ENCODE results near the gene BRIX1. TPM values are rescaled to one million over a fixed set of nuclear protein-coding genes. Genes with fewer than 3 reads are reported as not detected.

Gene BRIX1
- total and polyA plus RNA-seq, 9 of the 15 experiments (the other 6 are each of a cell fraction or from before 2014, with no cell fraction given), result 115 to 193 (median 159) TPM

DNA sequence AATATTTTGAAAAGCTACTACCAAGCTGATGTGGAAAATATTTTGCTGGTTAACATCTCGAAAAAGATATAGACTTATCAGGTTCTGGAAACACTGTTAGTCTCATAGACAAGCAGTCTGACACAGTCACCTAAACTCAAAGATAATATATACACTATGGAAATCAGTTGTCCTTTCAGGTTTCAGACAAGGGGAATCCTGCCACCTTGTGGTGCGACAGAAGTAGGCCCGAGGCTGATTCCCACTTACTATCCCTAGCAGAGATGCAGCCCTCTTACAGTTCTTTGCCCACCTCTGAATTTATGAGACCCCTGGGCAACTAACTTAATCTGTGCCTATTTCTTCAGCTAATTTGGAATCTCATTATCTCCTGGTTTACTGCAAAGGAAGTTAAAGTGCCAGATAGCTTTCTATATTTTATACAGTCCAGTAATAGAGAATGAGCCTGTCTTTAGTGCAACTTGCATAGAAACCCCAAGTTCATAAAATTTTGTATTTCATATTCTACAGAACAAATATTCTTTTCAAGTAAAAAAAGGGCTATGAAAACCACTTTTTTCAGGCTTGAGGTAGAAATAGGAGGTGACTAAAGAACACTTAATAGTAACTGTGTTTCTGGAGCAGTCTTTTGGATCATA lies 17.1 kb upstream of the BRIX1 start (continued):
- TF ChIP-seq, protein P1, sequence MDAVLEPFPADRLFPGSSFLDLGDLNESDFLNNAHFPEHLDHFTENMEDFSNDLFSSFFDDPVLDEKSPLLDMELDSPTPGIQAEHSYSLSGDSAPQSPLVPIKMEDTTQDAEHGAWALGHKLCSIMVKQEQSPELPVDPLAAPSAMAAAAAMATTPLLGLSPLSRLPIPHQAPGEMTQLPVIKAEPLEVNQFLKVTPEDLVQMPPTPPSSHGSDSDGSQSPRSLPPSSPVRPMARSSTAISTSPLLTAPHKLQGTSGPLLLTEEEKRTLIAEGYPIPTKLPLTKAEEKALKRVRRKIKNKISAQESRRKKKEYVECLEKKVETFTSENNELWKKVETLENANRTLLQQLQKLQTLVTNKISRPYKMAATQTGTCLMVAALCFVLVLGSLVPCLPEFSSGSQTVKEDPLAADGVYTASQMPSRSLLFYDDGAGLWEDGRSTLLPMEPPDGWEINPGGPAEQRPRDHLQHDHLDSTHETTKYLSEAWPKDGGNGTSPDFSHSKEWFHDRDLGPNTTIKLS (IDR thresholded peaks at IDR 0.05; ENCODE audit: borderline replicate concordance, low read depth), result no peak
- no peak for TF ChIP-seq HNRNPK (IDR thresholded peaks at IDR 0.05; ENCODE audit: low read depth, low read length, poor library complexity, severe bottlenecking)
- TF ChIP-seq HCFC1 (IDR thresholded peaks at IDR 0.05; ENCODE audit: low read depth, low read length), result no peak
- TF ChIP-seq THRB (CRISPR knock-in tag; conservative IDR thresholded peaks at IDR 0.05), result no peak
- TF ChIP-seq HBP1 (CRISPR knock-in tag; IDR thresholded peaks at IDR 0.05), result no peak
- no peak for TF ChIP-seq BCOR (IDR thresholded peaks at IDR 0.05)
- TF ChIP-seq TBP (optimal IDR thresholded peaks at IDR 0.05; ENCODE audit: low read depth, low read length), result no peak
- TF ChIP-seq, protein P2, sequence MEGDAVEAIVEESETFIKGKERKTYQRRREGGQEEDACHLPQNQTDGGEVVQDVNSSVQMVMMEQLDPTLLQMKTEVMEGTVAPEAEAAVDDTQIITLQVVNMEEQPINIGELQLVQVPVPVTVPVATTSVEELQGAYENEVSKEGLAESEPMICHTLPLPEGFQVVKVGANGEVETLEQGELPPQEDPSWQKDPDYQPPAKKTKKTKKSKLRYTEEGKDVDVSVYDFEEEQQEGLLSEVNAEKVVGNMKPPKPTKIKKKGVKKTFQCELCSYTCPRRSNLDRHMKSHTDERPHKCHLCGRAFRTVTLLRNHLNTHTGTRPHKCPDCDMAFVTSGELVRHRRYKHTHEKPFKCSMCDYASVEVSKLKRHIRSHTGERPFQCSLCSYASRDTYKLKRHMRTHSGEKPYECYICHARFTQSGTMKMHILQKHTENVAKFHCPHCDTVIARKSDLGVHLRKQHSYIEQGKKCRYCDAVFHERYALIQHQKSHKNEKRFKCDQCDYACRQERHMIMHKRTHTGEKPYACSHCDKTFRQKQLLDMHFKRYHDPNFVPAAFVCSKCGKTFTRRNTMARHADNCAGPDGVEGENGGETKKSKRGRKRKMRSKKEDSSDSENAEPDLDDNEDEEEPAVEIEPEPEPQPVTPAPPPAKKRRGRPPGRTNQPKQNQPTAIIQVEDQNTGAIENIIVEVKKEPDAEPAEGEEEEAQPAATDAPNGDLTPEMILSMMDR (IDR thresholded peaks at IDR 0.05 in 2 of 3, conservative IDR thresholded peaks at IDR 0.05 in 1 of 3; ENCODE audit: insufficient read depth in 2 of 3, low read depth in 1 of 3, low read length in 3 of 3), result peak; percentile 82 to 96 (median 93)
- no peak for TF ChIP-seq TAF7 (tag; IDR thresholded peaks at IDR 0.05)
- no peak for TF ChIP-seq ESRRB (CRISPR knock-in tag; IDR thresholded peaks at IDR 0.05; ENCODE audit: borderline replicate concordance)
- TF ChIP-seq SMAD1 (IDR thresholded peaks at IDR 0.05; ENCODE audit: low read depth, low read length, partially characterized antibody), result no peak
- TF ChIP-seq FOXJ3 (CRISPR knock-in tag; IDR thresholded peaks at IDR 0.05), result no peak
- TF ChIP-seq FOXP1 (CRISPR knock-in tag; IDR thresholded peaks at IDR 0.05), result no peak
- no peak for TF ChIP-seq E2F6 (IDR thresholded peaks at IDR 0.05; ENCODE audit: borderline replicate concordance in 1 of 2, extremely low read depth in 1 of 2, insufficient read depth in 1 of 2, insufficient read length in 1 of 2, low read depth in 1 of 2, low read length in 1 of 2, poor library complexity in 1 of 2, severe bottlenecking in 1 of 2)
- peak; percentile 76 for TF ChIP-seq CC2D1A (IDR thresholded peaks at IDR 0.05)
- no peak for TF ChIP-seq ZNF282 (CRISPR knock-in tag; IDR thresholded peaks at IDR 0.05)
- no peak for TF ChIP-seq WHSC1 (IDR thresholded peaks at IDR 0.05; ENCODE audit: low read length)
- TF ChIP-seq YY1 (IDR thresholded peaks at IDR 0.05; ENCODE audit: borderline replicate concordance in 1 of 3, control insufficient read depth in 1 of 3, extremely low read depth in 1 of 3, insufficient read depth in 3 of 3, insufficient read length in 1 of 3, insufficient replicate concordance in 2 of 3, low read depth in 1 of 3, low read length in 2 of 3), result no peak

Measured in K562 (cell line).